OCI-LY7 (cell line): ENCODE measurements around the gene SLC2A6. TPM values are rescaled to one million over a fixed set of nuclear protein-coding genes. Genes with fewer than 3 reads are reported as not detected.

Source experiments
- BruUV-seq: library from RNA; stranded (reverse); fragments of 400-500 nt; replicated peaks from 2 replicates; lab custom pipeline; 2021; lab: Mats Ljungman, UMichigan
- CTCF ChIA-PET: fragments of 300-600 bp; sonication (Branson Sonifier 250); formaldehyde crosslinking; loops from one replicate; lab custom pipeline; 2022; ENCODE audit warnings: antibody characterized with exemption; ENCODE audit not compliant: unreplicated experiment; lab: Charles Lee
- POLR2A ChIA-PET: fragments of 300-600 bp; sonication (Branson Sonifier 250); formaldehyde crosslinking; loops from one replicate; lab custom pipeline; 2022; ENCODE audit warnings: antibody characterized with exemption; lab: Charles Lee
- DNase-seq: peaks from one replicate; pipeline ENCODE4 v3.0.0-alpha.2; 2015; ENCODE audit warnings: low spot score
- H2AFZ ChIP-seq: fragments of 200-600 bp; sonication (generic), shearing (Covaris generic); 2 replicates; pipeline ENCODE4 v1.6.1; 2014; ENCODE audit warnings: mild to moderate bottlenecking, antibody characterized with exemption, low read length, moderate library complexity
- H3K27ac ChIP-seq: fragments of 200-600 bp; sonication (generic); 2 replicates; pipeline ENCODE4 v1.5.1; 2014; ENCODE audit warnings: mixed run types, low read depth, mild to moderate bottlenecking, moderate library complexity, low read length, inconsistent platforms; ENCODE audit not compliant: poor library complexity, severe bottlenecking
- H3K36me3 ChIP-seq: fragments of 200-600 bp; sonication (generic); 2 replicates; pipeline ENCODE4 v1.6.1; 2014; ENCODE audit warnings: mild to moderate bottlenecking, antibody characterized with exemption, low read length, moderate library complexity, mixed read lengths; ENCODE audit not compliant: insufficient read depth
- H3K4me1 ChIP-seq: fragments of 200-600 bp; sonication (generic); 2 replicates; pipeline ENCODE4 v1.5.1; 2014; ENCODE audit warnings: mild to moderate bottlenecking, low read length; ENCODE audit not compliant: insufficient read depth, poor library complexity, severe bottlenecking
- H3K4me2 ChIP-seq: fragments of 200-600 bp; sonication (generic); 2 replicates; pipeline ENCODE4 v1.6.1; 2014; ENCODE audit warnings: mild to moderate bottlenecking, low read length
- H3K4me3 ChIP-seq: fragments of 200-600 bp; sonication (generic); 2 replicates; pipeline ENCODE4 v1.5.1; 2014; ENCODE audit warnings: mild to moderate bottlenecking, low read depth, low read length; ENCODE audit not compliant: poor library complexity, severe bottlenecking
- H3K79me2 ChIP-seq: fragments of 200-600 bp; sonication (generic); 2 replicates; pipeline ENCODE4 v1.6.1; 2016; ENCODE audit warnings: low read depth, mild to moderate bottlenecking, low read length, moderate library complexity, mixed read lengths; ENCODE audit not compliant: insufficient read depth
- H3K9me2 ChIP-seq: fragments of 200-600 bp; sonication (generic); 2 replicates; pipeline ENCODE4 v1.6.1; 2016; ENCODE audit warnings: mild to moderate bottlenecking, low read length, mixed read lengths; ENCODE audit not compliant: insufficient read depth
- H3K9me3 ChIP-seq: fragments of 200-600 bp; sonication (generic); 2 replicates; pipeline ENCODE4 v1.6.1; 2014; ENCODE audit warnings: mild to moderate bottlenecking, mixed run types, low read length, mixed read lengths
- H4K20me1 ChIP-seq: fragments of 200-600 bp; sonication (generic); 2 replicates; pipeline ENCODE4 v1.6.1; 2014; ENCODE audit warnings: mild to moderate bottlenecking, antibody characterized with exemption, low read length, moderate library complexity, mixed read lengths; ENCODE audit not compliant: insufficient read depth
- CTCF ChIP-seq: fragments of 200-600 bp; sonication (generic); conservative IDR thresholded peaks from 2 replicates; pipeline ENCODE4 v1.5.1; 2014; ENCODE audit warnings: mild to moderate bottlenecking, antibody characterized with exemption, low read length, moderate library complexity, mixed read lengths
- EZH2phosphoT487 ChIP-seq: fragments of 200-600 bp; sonication (generic); IDR thresholded peaks from 2 replicates; pipeline ENCODE4 v1.6.1; 2018; ENCODE audit warnings: low read depth, borderline replicate concordance, mild to moderate bottlenecking, mixed run types, antibody characterized with exemption, low read length, moderate library complexity, mixed read lengths
- intact Hi-C: fragments of 100-400 bp; cut with micrococcal nuclease; formaldehyde crosslinking; loops from one replicate; pipeline ENCODE4 v1.10.0; 2022; ENCODE audit not compliant: unreplicated experiment
- total RNA-seq, 2 experiments: library from RNA; depleted of rRNA in 1 of 2; stranded (reverse); fragments of >200 nt in 1 of 2; shearing (Covaris generic) in 1 of 2; gene quantifications; 2 replicates each; pipeline ENCODE4 v1.2.3, GENCODE V29; 2014 to 2022

The SLC2A6 gene
- total RNA-seq, 2 experiments from 2014 or later: 51.0 to 52.9 TPM

GRCh38 chr9:133476941-133477340, 2.0 kb downstream of the SLC2A6 start:
- ChIA-PET POLR2A (interaction anchor here (0.6 kb wide), 1 partner anchor 369 kb away, joined by 3 read pairs; no protein-coding TSS in a partner anchor), CTCF (no interaction called here)
- Histone ChIP-seq H2AFZ (no peak overlapping the region), H3K4me1 (peaks cover 28% of the 10 kb centered on the region), H3K9me2 (no peaks in the 10 kb centered on the region), H3K4me3 (peak overlapping the region; percentile 78), H3K27ac (no peak overlapping the region), H4K20me1 (no peaks in the 10 kb centered on the region; the same call in 1 of the 2 replicates), H3K79me2 (peaks cover 28% of the 10 kb centered on the region; the same call in 1 of the 2 replicates), H3K36me3 (peaks cover 58% of the 10 kb centered on the region), H3K9me3 (no peaks in the 10 kb centered on the region), H3K4me2 (peak overlapping the region; percentile 81)
- intact Hi-C loops: loop anchor here (5.0 kb wide), 2 partner anchors 125 to 225 kb away; no protein-coding TSS in a partner anchor
- DNase-seq: no peak
- no TSS peak for BruUV-seq
- no peak for TF ChIP-seq EZH2phosphoT487
- TF ChIP-seq CTCF: no peak

DNA sequence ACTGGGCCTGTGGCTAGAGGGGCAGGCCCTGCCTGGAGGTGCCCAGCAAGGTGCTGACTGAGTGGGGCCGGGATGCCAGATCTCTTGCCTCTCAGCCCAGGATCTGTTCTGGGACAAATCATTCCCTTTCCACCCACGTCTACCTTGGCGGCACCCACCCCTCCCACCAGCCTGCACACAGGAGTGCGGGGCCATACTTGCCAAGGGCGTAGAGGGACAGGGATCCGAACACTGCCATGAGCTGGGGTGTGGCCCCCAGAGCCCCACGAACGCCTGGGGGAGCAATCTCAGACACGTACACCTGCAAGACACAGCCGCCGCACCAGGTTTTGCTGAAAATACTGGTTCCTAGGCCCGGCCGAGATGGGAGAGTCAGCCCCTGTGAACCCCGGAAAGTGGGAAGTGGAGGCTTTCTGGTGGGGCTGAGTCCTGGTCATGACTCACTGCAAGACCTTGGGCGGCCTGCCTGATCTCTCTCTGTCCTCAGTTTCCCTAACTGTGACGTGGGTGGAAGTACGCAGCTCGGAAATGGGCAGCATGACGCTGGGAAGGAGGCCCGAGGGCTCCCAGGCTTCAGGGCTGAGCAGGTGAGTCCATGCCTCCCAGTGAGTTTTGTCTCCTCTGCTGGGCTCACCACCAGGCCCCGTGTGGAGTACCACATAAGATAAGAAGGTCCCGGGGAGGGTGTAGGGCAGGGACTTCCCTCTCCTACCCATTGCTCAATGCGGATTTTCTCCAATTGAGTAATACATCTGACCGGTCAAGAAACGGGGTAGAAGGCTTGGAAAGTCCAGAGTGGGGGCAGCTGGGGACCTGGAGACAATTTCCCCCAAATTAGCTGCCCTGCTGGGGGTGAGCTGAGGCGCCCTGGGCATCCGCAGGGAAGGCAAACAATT, 2.6 kb downstream of the SLC2A6 start:
- POLR2A ChIA-PET: no interaction called here
- no peaks in the 10 kb centered on the region; the same call in 1 of the 2 replicates for H4K20me1 ChIP-seq
- peaks cover 64% of the 10 kb centered on the region for H3K36me3 ChIP-seq

More for the DNA sequence above, 2.6 kb downstream of the SLC2A6 start:
- TF ChIP-seq CTCF (no peak), EZH2phosphoT487 (no peak)
- Histone ChIP-seq H3K4me3 (no peak overlapping the region), H3K79me2 (peaks cover 28% of the 10 kb centered on the region; the same call in 1 of the 2 replicates), H3K4me2 (peak overlapping the region; percentile 15; the same call in 1 of the 2 replicates), H3K9me3 (no peaks in the 10 kb centered on the region), H3K27ac (no peak overlapping the region), H3K9me2 (no peaks in the 10 kb centered on the region), H3K4me1 (peaks cover 28% of the 10 kb centered on the region), H2AFZ (no peak overlapping the region)
- no TSS peak for BruUV-seq
- intact Hi-C loops: loop anchor here (5.0 kb wide), 2 partner anchors 124 to 226 kb away; no protein-coding TSS in a partner anchor
- DNase-seq: no peak
- CTCF ChIA-PET: no interaction called here
